Measurements from ENCODE around the gene MAS1.

Gene MAS1

DNA sequence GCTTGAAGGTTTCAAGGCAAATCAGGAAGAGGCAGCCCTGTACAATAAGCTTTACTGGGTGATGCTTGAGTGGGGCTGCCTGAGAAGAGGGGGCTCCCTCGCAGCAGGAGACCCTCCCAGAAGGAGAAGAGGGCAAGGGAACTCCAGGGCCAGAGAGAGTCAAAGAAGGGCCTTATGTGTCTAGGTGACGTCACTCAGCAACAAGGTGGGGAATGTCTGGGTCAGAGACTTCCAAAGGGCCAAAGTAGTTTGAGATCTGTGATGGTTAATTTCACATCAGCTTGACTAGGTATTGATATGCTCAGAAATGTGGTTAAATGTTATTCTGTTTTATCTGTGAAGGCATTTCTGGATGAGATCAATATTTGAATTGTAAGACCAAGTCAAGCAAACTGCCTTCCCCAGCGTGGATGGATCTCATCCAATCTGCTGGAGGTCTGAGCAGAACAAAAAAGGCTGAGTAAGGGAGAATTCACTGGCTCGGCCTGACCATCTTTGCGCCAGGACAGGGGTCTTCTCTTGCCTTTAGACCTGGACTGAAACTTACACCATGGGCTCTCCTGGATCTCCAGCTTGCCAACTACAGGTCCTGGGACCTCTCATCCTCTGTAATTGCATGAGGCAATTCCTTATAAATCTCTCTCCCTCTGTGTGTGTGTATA lies 35.9 kb downstream of the MAS1 start:
- DNase-seq (ENCODE audit: extremely low read depth, low read depth), result no peak
- TF ChIP-seq, protein P1, sequence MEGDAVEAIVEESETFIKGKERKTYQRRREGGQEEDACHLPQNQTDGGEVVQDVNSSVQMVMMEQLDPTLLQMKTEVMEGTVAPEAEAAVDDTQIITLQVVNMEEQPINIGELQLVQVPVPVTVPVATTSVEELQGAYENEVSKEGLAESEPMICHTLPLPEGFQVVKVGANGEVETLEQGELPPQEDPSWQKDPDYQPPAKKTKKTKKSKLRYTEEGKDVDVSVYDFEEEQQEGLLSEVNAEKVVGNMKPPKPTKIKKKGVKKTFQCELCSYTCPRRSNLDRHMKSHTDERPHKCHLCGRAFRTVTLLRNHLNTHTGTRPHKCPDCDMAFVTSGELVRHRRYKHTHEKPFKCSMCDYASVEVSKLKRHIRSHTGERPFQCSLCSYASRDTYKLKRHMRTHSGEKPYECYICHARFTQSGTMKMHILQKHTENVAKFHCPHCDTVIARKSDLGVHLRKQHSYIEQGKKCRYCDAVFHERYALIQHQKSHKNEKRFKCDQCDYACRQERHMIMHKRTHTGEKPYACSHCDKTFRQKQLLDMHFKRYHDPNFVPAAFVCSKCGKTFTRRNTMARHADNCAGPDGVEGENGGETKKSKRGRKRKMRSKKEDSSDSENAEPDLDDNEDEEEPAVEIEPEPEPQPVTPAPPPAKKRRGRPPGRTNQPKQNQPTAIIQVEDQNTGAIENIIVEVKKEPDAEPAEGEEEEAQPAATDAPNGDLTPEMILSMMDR (IDR thresholded peaks at IDR 0.05; ENCODE audit: low read depth, low read length, missing control alignments), result no peak
- H3K4me3 ChIP-seq (replicated peaks; ENCODE audit: low read depth, low read length), result no peak overlapping the region

DNA sequence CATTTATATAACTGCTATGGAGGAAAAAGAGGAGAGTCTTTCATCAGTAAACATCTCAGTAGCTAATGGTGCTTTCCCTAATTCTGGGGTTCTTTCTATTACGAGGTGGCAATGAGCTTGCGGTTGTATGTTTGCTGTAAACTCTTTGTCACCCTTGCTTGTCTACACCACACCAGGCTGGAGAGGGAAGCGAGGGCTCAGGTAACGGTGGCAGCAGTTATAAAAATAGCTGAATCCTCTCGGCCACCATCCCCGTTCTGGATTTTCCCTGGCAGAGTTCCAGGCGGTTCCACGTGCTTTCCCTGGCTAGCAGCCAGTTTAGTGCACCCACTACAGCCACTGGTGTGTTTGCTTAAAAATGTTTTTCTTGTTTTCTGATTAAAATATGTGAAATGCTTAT lies 39.0 kb downstream of the MAS1 start:
- no peak for DNase-seq (ENCODE audit: extremely low read depth, low read depth)

GRCh38 chr6:159931112-159931511 lies 40.3 kb downstream of the MAS1 start:
- no peak for DNase-seq (ENCODE audit: extremely low read depth, low read depth)
- TF ChIP-seq, protein P1 (IDR thresholded peaks at IDR 0.05; ENCODE audit: low read depth, low read length, missing control alignments), result no peak
- no peak overlapping the region for H3K4me3 ChIP-seq (replicated peaks; ENCODE audit: low read depth, low read length)

More for the DNA sequence above, 39.0 kb downstream of the MAS1 start:
- TF ChIP-seq, protein P1 (IDR thresholded peaks at IDR 0.05; ENCODE audit: low read depth, low read length, missing control alignments), result no peak
- H3K4me3 ChIP-seq (replicated peaks; ENCODE audit: low read depth, low read length), result no peak overlapping the region

- TF ChIP-seq, protein P1 (IDR thresholded peaks at IDR 0.05; ENCODE audit: low read depth, low read length, missing control alignments), result no peak
Observed at GRCh38 chr6:159931846-159932245, 41.1 kb downstream of the MAS1 start.

DNA sequence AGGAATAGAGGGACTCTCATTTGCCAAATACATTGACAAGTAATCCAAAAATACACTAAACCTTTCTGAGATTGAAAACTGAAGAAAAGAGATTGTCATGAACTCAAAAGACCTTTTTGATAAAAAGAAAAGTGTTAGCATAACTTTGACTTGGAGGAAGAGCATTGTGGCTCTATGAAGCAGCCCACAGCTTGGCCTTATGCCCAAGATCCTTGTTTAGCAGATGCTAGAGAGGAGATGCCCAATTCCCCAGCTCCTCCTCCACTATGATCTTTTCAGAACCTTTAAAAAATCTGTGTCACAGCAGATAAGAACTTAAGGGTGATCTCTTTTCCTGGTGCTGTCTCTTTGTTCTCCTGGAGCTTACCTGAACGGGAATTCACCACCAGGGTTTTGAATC lies 42.3 kb downstream of the MAS1 start:
- TF ChIP-seq, protein P1 (IDR thresholded peaks at IDR 0.05; ENCODE audit: low read depth, low read length, missing control alignments), result no peak
- no peak overlapping the region for H3K4me3 ChIP-seq (replicated peaks; ENCODE audit: low read depth, low read length)
- no peak for DNase-seq (ENCODE audit: extremely low read depth, low read depth)

More at GRCh38 chr6:159931846-159932245, 41.1 kb downstream of the MAS1 start:
- H3K4me3 ChIP-seq (replicated peaks; ENCODE audit: low read depth, low read length), result no peak overlapping the region
- no peak for DNase-seq (ENCODE audit: extremely low read depth, low read depth)

DNA sequence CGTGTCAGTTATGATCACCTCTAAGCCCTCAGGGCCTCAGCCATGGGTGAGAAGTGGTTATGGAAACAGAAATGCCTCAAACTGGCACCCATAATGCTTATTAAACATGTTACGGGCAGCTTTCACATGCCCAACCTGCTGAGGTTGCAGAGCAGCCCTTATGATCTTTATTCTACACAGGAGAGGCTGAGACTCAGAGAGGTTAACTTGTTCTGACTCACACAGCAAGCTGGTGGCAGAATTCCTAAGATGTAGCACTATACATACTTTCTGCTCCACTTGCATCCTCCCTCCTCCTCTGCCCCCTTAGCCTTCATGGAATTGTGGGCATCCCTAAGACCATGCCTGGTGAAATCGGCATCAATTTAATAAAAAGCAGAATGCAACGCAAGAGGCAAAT lies 43.4 kb downstream of the MAS1 start:
- TF ChIP-seq, protein P1 (IDR thresholded peaks at IDR 0.05; ENCODE audit: low read depth, low read length, missing control alignments), result no peak
- H3K4me3 ChIP-seq (replicated peaks; ENCODE audit: low read depth, low read length), result no peak overlapping the region
- no peak for DNase-seq (ENCODE audit: extremely low read depth, low read depth)

DNA sequence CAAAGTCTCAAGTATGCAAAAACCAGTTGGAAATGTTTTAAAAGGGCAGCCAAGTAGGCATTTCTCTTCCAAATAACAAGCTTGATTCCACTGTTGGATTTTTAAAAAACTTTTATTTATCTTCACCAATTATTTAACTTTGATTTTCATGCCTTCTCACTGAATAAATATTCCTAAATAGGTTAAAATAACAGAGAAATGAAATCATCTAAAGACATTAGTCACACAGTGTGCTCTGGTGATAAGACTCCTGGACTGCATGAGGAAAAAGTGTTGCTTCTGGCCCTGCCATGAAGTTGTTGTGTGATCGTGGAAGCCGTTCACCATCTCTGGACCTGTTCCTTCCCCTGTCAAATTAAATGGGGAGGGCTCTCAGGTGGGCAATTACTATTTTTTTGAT lies 44.3 kb downstream of the MAS1 start:
- TF ChIP-seq, protein P1 (IDR thresholded peaks at IDR 0.05; ENCODE audit: low read depth, low read length, missing control alignments), result no peak
- H3K4me3 ChIP-seq (replicated peaks; ENCODE audit: low read depth, low read length), result no peak overlapping the region
- DNase-seq (ENCODE audit: extremely low read depth, low read depth), result no peak
